Amniotic epithelial cell (primary cell): Measurements from ENCODE around the gene LYSMD3.

Experiments
- DNase-seq: peaks from one replicate; pipeline ENCODE4 v3.0.0-alpha.2; 2010; ENCODE audit warnings: low read depth

The LYSMD3 gene

DNA sequence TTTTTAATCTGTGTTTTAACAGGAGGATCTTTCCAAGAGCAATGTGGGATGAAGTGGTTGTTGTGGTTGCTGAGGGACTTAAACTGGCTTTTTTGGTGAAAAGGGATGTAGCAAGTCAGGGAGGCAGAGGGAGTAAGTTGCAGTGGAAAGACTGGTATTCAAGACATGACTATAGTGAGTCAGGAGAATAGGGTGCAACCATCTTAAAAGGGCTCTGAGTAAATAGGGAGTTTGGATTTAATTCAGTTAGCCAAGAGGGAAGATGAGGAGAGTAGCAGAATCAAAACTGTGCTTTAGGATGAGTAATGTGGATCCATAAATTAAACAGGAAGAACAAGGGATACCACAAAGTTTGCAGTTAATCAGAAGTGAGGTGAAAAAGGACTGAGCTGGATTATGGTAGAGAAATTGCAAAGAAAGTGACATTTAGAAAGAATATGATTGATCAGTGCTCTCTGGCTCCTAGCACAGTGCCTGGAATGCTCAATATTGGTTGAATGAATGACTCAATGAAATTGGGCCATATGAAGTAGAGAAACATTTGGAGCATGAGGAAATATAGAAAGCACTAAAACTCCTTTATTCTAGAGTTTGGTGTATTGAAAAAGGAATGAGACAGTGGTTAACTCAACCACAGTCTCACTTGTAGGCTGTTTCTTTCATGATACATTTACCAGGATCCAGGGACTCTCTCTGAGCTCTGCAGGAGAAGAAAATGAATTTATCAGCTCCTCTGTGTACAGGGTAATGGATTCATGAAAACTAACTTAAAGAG is 49.6 kb downstream of the LYSMD3 start:
- no peak for DNase-seq

- DNase-seq: no peak
Measured at GRCh38 chr5:90477621-90478215, 51.7 kb downstream of the LYSMD3 start.

- DNase-seq: no peak
Measured at GRCh38 chr5:90477073-90477472, 52.3 kb downstream of the LYSMD3 start.

- DNase-seq: no peak
Measured at GRCh38 chr5:90476391-90476790, 53.0 kb downstream of the LYSMD3 start.

- no peak for DNase-seq
Measured at GRCh38 chr5:90475436-90475980, 53.9 kb downstream of the LYSMD3 start.

GRCh38 chr5:90474235-90475107 is 54.9 kb downstream of the LYSMD3 start, which contains the start of the genes MBLAC2 and POLR3G:
Gene MBLAC2 (minus strand): TSS chr5:90474771. CDS start chr5:90474292, 479 bp downstream.
Gene POLR3G (plus strand): TSS chr5:90474864. CDS start chr5:90485568, 10,704 bp downstream.
- peak; percentile 90 for DNase-seq

- peak; percentile 15 for DNase-seq
Measured at GRCh38 chr5:90473396-90474234, 55.8 kb downstream of the LYSMD3 start.

DNA sequence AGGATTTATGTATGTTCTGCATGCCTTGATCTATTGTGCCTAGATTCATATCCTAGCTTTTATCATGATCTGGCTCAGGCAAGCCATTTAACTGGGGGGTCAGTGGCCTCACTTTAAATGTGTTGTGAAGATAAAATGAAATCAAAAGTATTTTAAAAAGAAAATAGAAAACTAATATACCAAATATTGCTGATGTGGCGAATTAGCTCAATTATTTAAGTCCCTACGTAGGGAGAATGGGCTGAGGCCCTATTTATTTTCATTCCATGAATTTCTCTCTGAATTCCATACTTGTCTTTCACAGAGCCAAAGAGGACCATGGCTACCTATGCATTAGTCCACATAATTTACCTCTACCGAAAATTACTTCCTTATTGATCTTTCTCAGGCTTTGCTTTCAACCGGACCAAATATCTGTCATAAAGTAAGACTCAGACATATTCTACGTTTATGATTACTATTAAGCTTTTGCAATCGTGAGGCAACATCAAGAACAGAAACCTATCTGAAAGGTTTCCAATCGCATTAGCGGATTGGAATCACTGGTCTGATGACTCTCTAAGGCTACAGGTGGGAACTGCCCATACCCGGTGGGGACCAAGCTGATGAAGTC is 56.5 kb downstream of the LYSMD3 start:
- no peak for DNase-seq
